Nephron progenitor cell (in vitro differentiated cells): ENCODE measurements around the gene SLC35F3.

Experiments used
- DNase-seq: peaks from one replicate; pipeline ENCODE4 v3.0.0; 2021
- H3K27ac Mint-ChIP-seq: 2 replicates; pipeline ENCODE4 v1.8.0; 2021; ENCODE audit warnings: mild to moderate bottlenecking, moderate library complexity, mixed read lengths
- H3K27me3 Mint-ChIP-seq: 2 replicates; pipeline ENCODE4 v1.8.0; 2021; ENCODE audit warnings: mild to moderate bottlenecking, low read depth, mixed read lengths; ENCODE audit not compliant: poor library complexity
- H3K36me3 Mint-ChIP-seq: 2 replicates; pipeline ENCODE4 v1.8.0; 2021; ENCODE audit warnings: low read depth, mixed read lengths
- H3K4me1 Mint-ChIP-seq: 2 replicates; pipeline ENCODE4 v1.8.0; 2021; ENCODE audit warnings: mixed read lengths
- H3K4me3 Mint-ChIP-seq: 2 replicates; pipeline ENCODE4 v1.8.0; 2021; ENCODE audit warnings: mild to moderate bottlenecking, moderate library complexity, mixed read lengths
- H3K9me3 Mint-ChIP-seq: 2 replicates; pipeline ENCODE4 v1.8.0; 2021; ENCODE audit warnings: mild to moderate bottlenecking, moderate library complexity, mixed read lengths
- CTCF ChIP-seq: fragments of 200-600 bp; sonication (generic); IDR thresholded peaks from 2 replicates; pipeline ENCODE4 v1.5.0; 2021; ENCODE audit warnings: antibody characterized with exemption

Gene SLC35F3

GRCh38 chr1:234279021-234279420 lies 374.5 kb downstream of the SLC35F3 start:
- peaks cover 6% of the 10 kb centered on the region for H3K4me1 Mint-ChIP-seq

GRCh38 chr1:234280500-234280899 lies 376.0 kb downstream of the SLC35F3 start:
- Mint-ChIP-seq H3K27me3 (peaks cover 3% of the 10 kb centered on the region), H3K4me3 (no peak overlapping the region), H3K27ac (no peak overlapping the region), H3K9me3 (no peaks in the 10 kb centered on the region), H3K4me1 (peaks cover 6% of the 10 kb centered on the region), H3K36me3 (no peaks in the 10 kb centered on the region)
- no peak for TF ChIP-seq CTCF
- no peak for DNase-seq

More at GRCh38 chr1:234279021-234279420, 374.5 kb downstream of the SLC35F3 start:
- Mint-ChIP-seq H3K27ac (no peak overlapping the region), H3K36me3 (no peaks in the 10 kb centered on the region), H3K9me3 (no peaks in the 10 kb centered on the region), H3K4me3 (no peak overlapping the region), H3K27me3 (peaks cover 6% of the 10 kb centered on the region)
- no peak for TF ChIP-seq CTCF
- no peak for DNase-seq

GRCh38 chr1:234281826-234282489 lies 377.5 kb downstream of the SLC35F3 start:
- Mint-ChIP-seq H3K36me3 (no peaks in the 10 kb centered on the region), H3K4me1 (peaks cover 6% of the 10 kb centered on the region), H3K27ac (no peak overlapping the region), H3K4me3 (no peak overlapping the region), H3K9me3 (no peaks in the 10 kb centered on the region), H3K27me3 (peaks cover 3% of the 10 kb centered on the region)
- TF ChIP-seq CTCF: no peak
- DNase-seq: no peak

GRCh38 chr1:234286206-234286605 lies 381.7 kb downstream of the SLC35F3 start:
- Mint-ChIP-seq H3K36me3 (no peaks in the 10 kb centered on the region), H3K27me3 (no peaks in the 10 kb centered on the region), H3K4me3 (no peak overlapping the region), H3K9me3 (peaks cover 26% of the 10 kb centered on the region), H3K4me1 (peaks cover 6% of the 10 kb centered on the region), H3K27ac (no peak overlapping the region)
- DNase-seq: no peak
- TF ChIP-seq CTCF: no peak

GRCh38 chr1:234288946-234289345 lies 384.5 kb downstream of the SLC35F3 start:
- peaks cover 26% of the 10 kb centered on the region for H3K9me3 Mint-ChIP-seq
- TF ChIP-seq CTCF: no peak
- H3K4me1 Mint-ChIP-seq: peaks cover 4% of the 10 kb centered on the region
- no peak for DNase-seq
- H3K27me3 Mint-ChIP-seq: no peaks in the 10 kb centered on the region
- H3K27ac Mint-ChIP-seq: no peak overlapping the region
- H3K36me3 Mint-ChIP-seq: no peaks in the 10 kb centered on the region
- H3K4me3 Mint-ChIP-seq: no peak overlapping the region

- Mint-ChIP-seq H3K9me3 (peaks cover 26% of the 10 kb centered on the region), H3K27ac (no peak overlapping the region), H3K36me3 (no peaks in the 10 kb centered on the region), H3K27me3 (no peaks in the 10 kb centered on the region), H3K4me1 (peaks cover 12% of the 10 kb centered on the region), H3K4me3 (no peak overlapping the region)
- DNase-seq: no peak
- TF ChIP-seq CTCF: no peak
Measured at GRCh38 chr1:234289538-234290305, 385.2 kb downstream of the SLC35F3 start.
